22Rv1 (cell line): ENCODE measurements around the gene KDM4C.

Experiments used
- H3K27ac ChIP-seq: fragments of 450-650 bp; 2 replicates; pipeline ENCODE4 v1.5.1; 2017
- CTCF ChIP-seq: fragments of 450-650 bp; IDR thresholded peaks from 2 replicates; pipeline ENCODE4 v1.5.1; 2017; ENCODE audit warnings: mild to moderate bottlenecking
- ZFX ChIP-seq: fragments of 450-650 bp; IDR thresholded peaks from 2 replicates; pipeline ENCODE4 v1.6.1; 2017; ENCODE audit warnings: antibody characterized with exemption, borderline replicate concordance

The KDM4C gene

GRCh38 chr9:6818292-6818922 is 60.6 kb downstream of the KDM4C start:
- H3K27ac ChIP-seq, result no peak overlapping the region
- no peak for TF ChIP-seq ZFX
- TF ChIP-seq CTCF, result no peak

DNA sequence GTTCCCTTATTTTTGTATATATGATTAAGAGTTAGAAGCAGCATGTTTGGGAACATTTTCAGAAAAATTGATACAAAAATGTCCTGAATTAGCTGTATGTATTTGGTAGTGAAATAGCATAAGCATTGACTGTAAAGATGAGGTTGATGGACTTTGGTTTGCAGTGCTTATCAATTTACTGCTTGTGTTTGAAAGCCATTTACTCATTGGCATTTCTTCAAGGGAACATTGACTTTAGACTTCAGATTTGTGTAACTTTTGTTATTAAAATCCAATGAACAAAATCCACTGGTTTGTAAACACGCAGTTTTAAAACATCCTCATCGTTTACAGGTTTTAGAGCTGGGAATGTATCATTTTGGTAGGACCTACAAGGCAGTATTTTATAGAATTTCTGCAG is 61.3 kb downstream of the KDM4C start:
- H3K27ac ChIP-seq, result no peak overlapping the region
- TF ChIP-seq ZFX (no peak), CTCF (no peak)

- TF ChIP-seq ZFX (no peak), CTCF (no peak)
Observed at GRCh38 chr9:6819529-6819928, 61.8 kb downstream of the KDM4C start.

GRCh38 chr9:6822696-6823095 is 64.9 kb downstream of the KDM4C start:
- no peak for TF ChIP-seq ZFX
- TF ChIP-seq CTCF, result no peak
- H3K27ac ChIP-seq, result no peak overlapping the region

More at GRCh38 chr9:6819529-6819928, 61.8 kb downstream of the KDM4C start:
- H3K27ac ChIP-seq, result no peak overlapping the region

GRCh38 chr9:6827439-6828145 is 69.8 kb downstream of the KDM4C start:
- TF ChIP-seq CTCF (peak; percentile 76), ZFX (no peak)
- H3K27ac ChIP-seq, result no peak overlapping the region

GRCh38 chr9:6829027-6829426 is 71.3 kb downstream of the KDM4C start:
- H3K27ac ChIP-seq, result no peak overlapping the region
- no peak for TF ChIP-seq CTCF
- no peak for TF ChIP-seq ZFX

DNA sequence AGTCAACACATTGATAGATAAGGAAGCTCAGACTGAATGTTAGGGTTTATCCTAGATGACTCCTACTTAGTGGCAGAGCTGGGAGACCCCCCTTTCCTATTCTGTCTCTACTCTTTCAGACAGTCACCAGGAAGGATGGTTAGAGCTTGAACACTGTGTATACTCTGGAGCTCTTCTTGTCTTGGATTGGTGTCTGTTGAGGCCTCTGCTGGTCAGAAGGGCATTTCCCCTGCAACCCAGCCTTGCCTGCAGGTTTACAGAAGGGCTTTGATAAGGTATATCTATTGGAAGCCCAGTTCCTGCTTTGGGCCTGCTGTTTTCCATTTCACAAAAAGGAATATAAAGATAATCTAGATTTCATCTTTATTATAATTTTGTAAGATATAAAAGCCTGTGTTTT is 71.8 kb downstream of the KDM4C start:
- no peak overlapping the region for H3K27ac ChIP-seq
- TF ChIP-seq ZFX, result no peak
- no peak for TF ChIP-seq CTCF
